ENCODE data around the gene EDC4.

DNA sequence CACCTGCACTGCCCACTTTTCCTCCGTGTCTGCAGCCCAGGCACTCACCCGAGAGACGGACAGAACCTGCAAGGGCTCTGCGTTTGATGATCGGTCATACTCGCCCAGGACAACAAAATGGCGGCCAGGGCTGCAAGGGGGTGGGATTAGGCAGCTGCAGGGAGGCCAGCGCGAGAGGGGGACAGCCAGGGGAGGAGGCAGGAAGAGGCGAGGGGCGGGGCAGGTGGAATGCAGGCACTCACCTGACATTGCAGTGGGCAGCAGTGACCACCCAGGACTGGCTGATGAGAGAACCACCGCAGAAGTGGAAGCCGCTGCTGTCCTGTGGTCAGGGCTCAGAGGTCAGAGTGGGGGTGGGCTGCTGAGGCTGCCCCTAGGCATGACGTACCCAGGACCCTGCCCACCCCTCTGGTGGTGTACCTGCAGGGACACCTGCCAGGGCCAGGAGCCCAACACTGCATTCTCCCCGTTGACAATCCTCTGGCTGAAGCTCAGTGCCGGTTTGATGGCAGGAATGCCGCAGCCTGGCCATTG, 57.9 kb downstream of the EDC4 start:
- TF ChIP-seq, protein P1, sequence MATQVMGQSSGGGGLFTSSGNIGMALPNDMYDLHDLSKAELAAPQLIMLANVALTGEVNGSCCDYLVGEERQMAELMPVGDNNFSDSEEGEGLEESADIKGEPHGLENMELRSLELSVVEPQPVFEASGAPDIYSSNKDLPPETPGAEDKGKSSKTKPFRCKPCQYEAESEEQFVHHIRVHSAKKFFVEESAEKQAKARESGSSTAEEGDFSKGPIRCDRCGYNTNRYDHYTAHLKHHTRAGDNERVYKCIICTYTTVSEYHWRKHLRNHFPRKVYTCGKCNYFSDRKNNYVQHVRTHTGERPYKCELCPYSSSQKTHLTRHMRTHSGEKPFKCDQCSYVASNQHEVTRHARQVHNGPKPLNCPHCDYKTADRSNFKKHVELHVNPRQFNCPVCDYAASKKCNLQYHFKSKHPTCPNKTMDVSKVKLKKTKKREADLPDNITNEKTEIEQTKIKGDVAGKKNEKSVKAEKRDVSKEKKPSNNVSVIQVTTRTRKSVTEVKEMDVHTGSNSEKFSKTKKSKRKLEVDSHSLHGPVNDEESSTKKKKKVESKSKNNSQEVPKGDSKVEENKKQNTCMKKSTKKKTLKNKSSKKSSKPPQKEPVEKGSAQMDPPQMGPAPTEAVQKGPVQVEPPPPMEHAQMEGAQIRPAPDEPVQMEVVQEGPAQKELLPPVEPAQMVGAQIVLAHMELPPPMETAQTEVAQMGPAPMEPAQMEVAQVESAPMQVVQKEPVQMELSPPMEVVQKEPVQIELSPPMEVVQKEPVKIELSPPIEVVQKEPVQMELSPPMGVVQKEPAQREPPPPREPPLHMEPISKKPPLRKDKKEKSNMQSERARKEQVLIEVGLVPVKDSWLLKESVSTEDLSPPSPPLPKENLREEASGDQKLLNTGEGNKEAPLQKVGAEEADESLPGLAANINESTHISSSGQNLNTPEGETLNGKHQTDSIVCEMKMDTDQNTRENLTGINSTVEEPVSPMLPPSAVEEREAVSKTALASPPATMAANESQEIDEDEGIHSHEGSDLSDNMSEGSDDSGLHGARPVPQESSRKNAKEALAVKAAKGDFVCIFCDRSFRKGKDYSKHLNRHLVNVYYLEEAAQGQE (tag by site-specific recombination; IDR thresholded peaks at IDR 0.05): no peak
- TF ChIP-seq CTCF (tag by site-specific recombination; IDR thresholded peaks at IDR 0.05): no peak
